Neural cell (in vitro differentiated cells): ENCODE data around the gene NSUN3. TPM values are rescaled to one million over a fixed set of nuclear protein-coding genes. Genes with fewer than 3 reads are reported as not detected.

Experiments used
- H2AFZ ChIP-seq: fragments of 200-600, 300-800 bp; sonication (generic), shearing (Covaris generic); 2 replicates; pipeline ENCODE4 v1.6.0; 2014; ENCODE audit warnings: low read depth, mild to moderate bottlenecking, antibody characterized with exemption, low read length, moderate library complexity
- H3F3A ChIP-seq: fragments of 200-600 bp; shearing (Covaris generic); 2 replicates; pipeline ENCODE4 v1.6.1; 2016; ENCODE audit warnings: mild to moderate bottlenecking, moderate library complexity, mixed read lengths, antibody characterized with exemption, low read length; ENCODE audit not compliant: insufficient read depth, poor library complexity, severe bottlenecking
- H3K27ac ChIP-seq: fragments of 200-600, 300-800 bp; sonication (generic), shearing (Covaris generic); 2 replicates; pipeline ENCODE4 v1.5.1; 2014; ENCODE audit warnings: mild to moderate bottlenecking, low read length, moderate library complexity
- H3K27me3 ChIP-seq: fragments of 300-800, 200-600 bp; sonication (generic), shearing (Covaris generic); 2 replicates; pipeline ENCODE4 v1.6.0; 2014; ENCODE audit warnings: mild to moderate bottlenecking, low read depth, low read length, moderate library complexity; ENCODE audit not compliant: insufficient read depth
- H3K36me3 ChIP-seq: fragments of 300-800, 200-600 bp; sonication (generic), shearing (Covaris generic); 2 replicates; pipeline ENCODE4 v1.5.1; 2014; ENCODE audit warnings: mild to moderate bottlenecking, antibody characterized with exemption, low read length, moderate library complexity; ENCODE audit not compliant: insufficient read depth
- H3K4me2 ChIP-seq: fragments of 300-800, 200-600 bp; sonication (generic), shearing (Covaris generic); 2 replicates; pipeline ENCODE4 v1.6.0; 2014; ENCODE audit warnings: mild to moderate bottlenecking, low read length
- H3K4me3 ChIP-seq: fragments of 300-800, 200-600 bp; sonication (generic), shearing (Covaris generic); 2 replicates; pipeline ENCODE4 v1.5.1; 2014; ENCODE audit warnings: mild to moderate bottlenecking, low read length, moderate library complexity
- H3K79me2 ChIP-seq: fragments of 200-600 bp; shearing (Covaris generic); replicated peaks from 2 replicates; pipeline ENCODE4 v1.6.0; 2014; ENCODE audit warnings: mild to moderate bottlenecking, low read length, moderate library complexity; ENCODE audit not compliant: insufficient read depth
- H3K9ac ChIP-seq: fragments of 300-800, 200-600 bp; sonication (generic), shearing (Covaris generic); 2 replicates; pipeline ENCODE4 v1.6.1; 2016; ENCODE audit warnings: mild to moderate bottlenecking, low read length, mixed read lengths
- H3K9me2 ChIP-seq: fragments of 200-600 bp; shearing (Covaris generic); 2 replicates; pipeline ENCODE4 v1.6.1; 2016; ENCODE audit warnings: mild to moderate bottlenecking, low read length, mixed read lengths; ENCODE audit not compliant: insufficient read depth
- H3K9me3 ChIP-seq: fragments of 200-600, 300-800 bp; sonication (generic), shearing (Covaris generic); 2 replicates; pipeline ENCODE4 v1.6.1; 2016; ENCODE audit warnings: mild to moderate bottlenecking, mixed run types, low read length, moderate library complexity, mixed read lengths
- H4K20me1 ChIP-seq: fragments of 200-600 bp; shearing (Covaris generic); 2 replicates; pipeline ENCODE4 v1.6.1; 2016; ENCODE audit warnings: mild to moderate bottlenecking, mixed run types; ENCODE audit not compliant: insufficient read depth
- EP300 ChIP-seq: fragments of 450-650 bp; conservative IDR thresholded peaks from 2 replicates; pipeline ENCODE4 v1.6.1; 2014; ENCODE audit warnings: antibody characterized with exemption, mild to moderate bottlenecking, moderate library complexity; ENCODE audit not compliant: poor library complexity, severe bottlenecking
- EZH2 ChIP-seq: fragments of 200-600, 300-800 bp; shearing (Covaris generic), sonication (generic); IDR thresholded peaks from 2 replicates; pipeline ENCODE4 v1.6.1; 2014; ENCODE audit warnings: antibody characterized with exemption, low read length, borderline replicate concordance, mild to moderate bottlenecking; ENCODE audit not compliant: insufficient read depth, poor library complexity, severe bottlenecking
- MXI1 ChIP-seq: fragments of 450-650 bp; conservative IDR thresholded peaks from 2 replicates; pipeline ENCODE4 v1.6.1; 2014; ENCODE audit warnings: antibody characterized with exemption, mild to moderate bottlenecking; ENCODE audit not compliant: poor library complexity, severe bottlenecking
- POLR2AphosphoS5 ChIP-seq: IDR thresholded peaks from 2 replicates; pipeline ENCODE4 v1.6.1; 2012
- RAD21 ChIP-seq: fragments of 450-650 bp; conservative IDR thresholded peaks from 2 replicates; pipeline ENCODE4 v1.6.1; 2014; ENCODE audit warnings: antibody characterized with exemption, mild to moderate bottlenecking, moderate library complexity
- SMC3 ChIP-seq: fragments of 450-650 bp; conservative IDR thresholded peaks from 2 replicates; pipeline ENCODE4 v1.6.1; 2014; ENCODE audit warnings: antibody characterized with exemption, mild to moderate bottlenecking, moderate library complexity; ENCODE audit not compliant: poor library complexity
- TAF1 ChIP-seq: IDR thresholded peaks from 2 replicates; pipeline ENCODE4 v1.6.1; 2012; ENCODE audit warnings: low read depth
- polyA plus RNA-seq: library from polyadenylated mRNA; depleted of rRNA; stranded (reverse); fragments of >200 nt; gene quantifications from 2 replicates; pipeline ENCODE4 v1.2.3, GENCODE V29; 2014
- TF ChIP-seq, protein P1 (sequence below): fragments of 450-650 bp; IDR thresholded peaks from 2 replicates; pipeline ENCODE4 v1.5.1; 2014; ENCODE audit warnings: antibody characterized with exemption, mild to moderate bottlenecking, moderate library complexity; ENCODE audit not compliant: poor library complexity, severe bottlenecking
- TF ChIP-seq, protein P2 (sequence below): IDR thresholded peaks from 2 replicates; pipeline ENCODE4 v1.6.1; 2012; ENCODE audit warnings: borderline replicate concordance

The NSUN3 gene
- polyA plus RNA-seq, 1 donor from 2014 or later = 10.8 TPM

GRCh38 chr3:94095111-94095510, 32.2 kb downstream of the NSUN3 start:
- Histone ChIP-seq H2AFZ (no peak overlapping the region), H3F3A (no peaks in the 10 kb centered on the region), H3K4me2 (no peak overlapping the region), H3K79me2 (no peaks in the 10 kb centered on the region), H3K9ac (no peak overlapping the region), H3K9me3 (no peaks in the 10 kb centered on the region), H3K36me3 (peaks cover 12% of the 10 kb centered on the region), H3K9me2 (no peaks in the 10 kb centered on the region), H3K4me3 (no peak overlapping the region), H3K27me3 (no peaks in the 10 kb centered on the region), H4K20me1 (no peaks in the 10 kb centered on the region), H3K27ac (no peak overlapping the region)
- TF ChIP-seq EZH2 (no peak), SMC3 (no peak), MXI1 (no peak), TAF1 (no peak), POLR2AphosphoS5 (no peak), RAD21 (no peak), EP300 (no peak)
- TF ChIP-seq, protein P1, sequence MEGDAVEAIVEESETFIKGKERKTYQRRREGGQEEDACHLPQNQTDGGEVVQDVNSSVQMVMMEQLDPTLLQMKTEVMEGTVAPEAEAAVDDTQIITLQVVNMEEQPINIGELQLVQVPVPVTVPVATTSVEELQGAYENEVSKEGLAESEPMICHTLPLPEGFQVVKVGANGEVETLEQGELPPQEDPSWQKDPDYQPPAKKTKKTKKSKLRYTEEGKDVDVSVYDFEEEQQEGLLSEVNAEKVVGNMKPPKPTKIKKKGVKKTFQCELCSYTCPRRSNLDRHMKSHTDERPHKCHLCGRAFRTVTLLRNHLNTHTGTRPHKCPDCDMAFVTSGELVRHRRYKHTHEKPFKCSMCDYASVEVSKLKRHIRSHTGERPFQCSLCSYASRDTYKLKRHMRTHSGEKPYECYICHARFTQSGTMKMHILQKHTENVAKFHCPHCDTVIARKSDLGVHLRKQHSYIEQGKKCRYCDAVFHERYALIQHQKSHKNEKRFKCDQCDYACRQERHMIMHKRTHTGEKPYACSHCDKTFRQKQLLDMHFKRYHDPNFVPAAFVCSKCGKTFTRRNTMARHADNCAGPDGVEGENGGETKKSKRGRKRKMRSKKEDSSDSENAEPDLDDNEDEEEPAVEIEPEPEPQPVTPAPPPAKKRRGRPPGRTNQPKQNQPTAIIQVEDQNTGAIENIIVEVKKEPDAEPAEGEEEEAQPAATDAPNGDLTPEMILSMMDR = no peak
- TF ChIP-seq, protein P2, sequence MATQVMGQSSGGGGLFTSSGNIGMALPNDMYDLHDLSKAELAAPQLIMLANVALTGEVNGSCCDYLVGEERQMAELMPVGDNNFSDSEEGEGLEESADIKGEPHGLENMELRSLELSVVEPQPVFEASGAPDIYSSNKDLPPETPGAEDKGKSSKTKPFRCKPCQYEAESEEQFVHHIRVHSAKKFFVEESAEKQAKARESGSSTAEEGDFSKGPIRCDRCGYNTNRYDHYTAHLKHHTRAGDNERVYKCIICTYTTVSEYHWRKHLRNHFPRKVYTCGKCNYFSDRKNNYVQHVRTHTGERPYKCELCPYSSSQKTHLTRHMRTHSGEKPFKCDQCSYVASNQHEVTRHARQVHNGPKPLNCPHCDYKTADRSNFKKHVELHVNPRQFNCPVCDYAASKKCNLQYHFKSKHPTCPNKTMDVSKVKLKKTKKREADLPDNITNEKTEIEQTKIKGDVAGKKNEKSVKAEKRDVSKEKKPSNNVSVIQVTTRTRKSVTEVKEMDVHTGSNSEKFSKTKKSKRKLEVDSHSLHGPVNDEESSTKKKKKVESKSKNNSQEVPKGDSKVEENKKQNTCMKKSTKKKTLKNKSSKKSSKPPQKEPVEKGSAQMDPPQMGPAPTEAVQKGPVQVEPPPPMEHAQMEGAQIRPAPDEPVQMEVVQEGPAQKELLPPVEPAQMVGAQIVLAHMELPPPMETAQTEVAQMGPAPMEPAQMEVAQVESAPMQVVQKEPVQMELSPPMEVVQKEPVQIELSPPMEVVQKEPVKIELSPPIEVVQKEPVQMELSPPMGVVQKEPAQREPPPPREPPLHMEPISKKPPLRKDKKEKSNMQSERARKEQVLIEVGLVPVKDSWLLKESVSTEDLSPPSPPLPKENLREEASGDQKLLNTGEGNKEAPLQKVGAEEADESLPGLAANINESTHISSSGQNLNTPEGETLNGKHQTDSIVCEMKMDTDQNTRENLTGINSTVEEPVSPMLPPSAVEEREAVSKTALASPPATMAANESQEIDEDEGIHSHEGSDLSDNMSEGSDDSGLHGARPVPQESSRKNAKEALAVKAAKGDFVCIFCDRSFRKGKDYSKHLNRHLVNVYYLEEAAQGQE = no peak

DNA sequence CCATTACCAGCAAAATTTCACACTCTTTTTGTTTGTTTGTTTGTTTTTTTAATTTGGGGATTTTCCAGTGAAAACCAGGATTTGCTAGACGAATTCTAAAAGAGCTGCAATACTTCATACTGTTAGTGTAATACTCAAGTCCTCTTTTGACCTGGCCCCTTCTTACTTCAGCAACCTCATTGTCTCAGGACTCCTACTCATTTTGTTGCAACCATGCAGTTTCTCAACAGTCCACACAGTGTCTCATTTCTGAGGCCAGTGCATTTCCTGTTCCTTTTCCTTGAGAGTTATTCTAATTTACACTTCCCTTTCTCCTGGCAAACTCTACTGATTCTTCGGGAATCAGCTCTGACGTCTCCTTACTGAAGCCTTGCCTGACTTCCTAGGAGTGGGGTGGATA, 35.6 kb downstream of the NSUN3 start:
- no peaks in the 10 kb centered on the region for H3F3A ChIP-seq
- H3K27ac ChIP-seq = no peak overlapping the region
- TF ChIP-seq MXI1 (no peak), EZH2 (no peak), RAD21 (no peak), EP300 (no peak), SMC3 (no peak)
- TF ChIP-seq, protein P2 = no peak
- no peak overlapping the region for H3K9ac ChIP-seq
- H3K36me3 ChIP-seq = peaks cover 12% of the 10 kb centered on the region
- no peaks in the 10 kb centered on the region for H3K9me3 ChIP-seq
- no peak overlapping the region for H2AFZ ChIP-seq
- H3K4me3 ChIP-seq = no peak overlapping the region
- no peak overlapping the region for H3K4me2 ChIP-seq
- no peaks in the 10 kb centered on the region for H3K9me2 ChIP-seq
- H3K79me2 ChIP-seq = no peaks in the 10 kb centered on the region
- H3K27me3 ChIP-seq = no peaks in the 10 kb centered on the region
- H4K20me1 ChIP-seq = no peaks in the 10 kb centered on the region
